Rectal smooth muscle tissue (tissue), 1 donor: ENCODE measurements around the gene DNAH17.

Source experiments
- H3K27ac ChIP-seq: one replicate; pipeline ENCODE4 v1.7.0; 2013; ENCODE audit warnings: low read depth, low read length, inconsistent platforms
- H3K27me3 ChIP-seq: one replicate; pipeline ENCODE4 v1.7.0; 2013; ENCODE audit warnings: low read length; ENCODE audit not compliant: control insufficient read depth, insufficient read depth
- H3K36me3 ChIP-seq: one replicate; pipeline ENCODE4 v1.7.0; 2013; ENCODE audit warnings: low read length; ENCODE audit not compliant: control insufficient read depth, insufficient read depth
- H3K4me1 ChIP-seq: one replicate; pipeline ENCODE4 v1.7.0; 2013; ENCODE audit warnings: low read length; ENCODE audit not compliant: control insufficient read depth, insufficient read depth
- H3K4me3 ChIP-seq: one replicate; pipeline ENCODE4 v1.7.0; 2013; ENCODE audit warnings: low read length
- H3K9ac ChIP-seq: one replicate; pipeline ENCODE4 v1.7.0; 2013; ENCODE audit warnings: low read length

Gene DNAH17

GRCh38 chr17:78563189-78564145 lies 13.7 kb downstream of the DNAH17 start:
- Histone ChIP-seq H3K9ac (no peak overlapping the region), H3K27ac (no peak overlapping the region), H3K4me3 (no peak overlapping the region), H3K36me3 (no peaks in the 10 kb centered on the region), H3K27me3 (no peaks in the 10 kb centered on the region), H3K4me1 (no peaks in the 10 kb centered on the region)

GRCh38 chr17:78562734-78563133 lies 14.5 kb downstream of the DNAH17 start:
- no peak overlapping the region for H3K9ac ChIP-seq
- H3K4me3 ChIP-seq, result no peak overlapping the region
- no peak overlapping the region for H3K27ac ChIP-seq
- H3K36me3 ChIP-seq, result no peaks in the 10 kb centered on the region
- H3K4me1 ChIP-seq, result no peaks in the 10 kb centered on the region
- H3K27me3 ChIP-seq, result no peaks in the 10 kb centered on the region

GRCh38 chr17:78561166-78561565 lies 16.0 kb downstream of the DNAH17 start:
- H3K27ac ChIP-seq, result no peak overlapping the region
- no peak overlapping the region for H3K4me3 ChIP-seq
- no peak overlapping the region for H3K9ac ChIP-seq
- no peaks in the 10 kb centered on the region for H3K36me3 ChIP-seq
- H3K4me1 ChIP-seq, result no peaks in the 10 kb centered on the region
- H3K27me3 ChIP-seq, result no peaks in the 10 kb centered on the region

- Histone ChIP-seq H3K4me1 (no peaks in the 10 kb centered on the region), H3K9ac (no peak overlapping the region), H3K4me3 (no peak overlapping the region), H3K27me3 (no peaks in the 10 kb centered on the region), H3K36me3 (no peaks in the 10 kb centered on the region), H3K27ac (no peak overlapping the region)
These were observed 16.5 kb downstream of the DNAH17 start for GRCh38 chr17:78560731-78561130.

GRCh38 chr17:78559749-78560368 lies 17.3 kb downstream of the DNAH17 start:
- Histone ChIP-seq H3K9ac (no peak overlapping the region), H3K27me3 (no peaks in the 10 kb centered on the region), H3K36me3 (no peaks in the 10 kb centered on the region), H3K4me1 (no peaks in the 10 kb centered on the region), H3K27ac (no peak overlapping the region), H3K4me3 (no peak overlapping the region)

GRCh38 chr17:78558989-78559388 lies 18.2 kb downstream of the DNAH17 start:
- Histone ChIP-seq H3K4me1 (no peaks in the 10 kb centered on the region), H3K4me3 (no peak overlapping the region), H3K27ac (no peak overlapping the region), H3K9ac (no peak overlapping the region), H3K27me3 (no peaks in the 10 kb centered on the region), H3K36me3 (no peaks in the 10 kb centered on the region)

GRCh38 chr17:78558181-78558850 lies 18.9 kb downstream of the DNAH17 start:
- H3K27ac ChIP-seq, result no peak overlapping the region
- H3K4me1 ChIP-seq, result no peaks in the 10 kb centered on the region
- H3K9ac ChIP-seq, result no peak overlapping the region

GRCh38 chr17:78557598-78558039 lies 19.6 kb downstream of the DNAH17 start:
- Histone ChIP-seq H3K9ac (no peak overlapping the region), H3K36me3 (no peaks in the 10 kb centered on the region), H3K4me1 (no peaks in the 10 kb centered on the region), H3K27ac (no peak overlapping the region), H3K27me3 (no peaks in the 10 kb centered on the region), H3K4me3 (no peak overlapping the region)

More at GRCh38 chr17:78558181-78558850, 18.9 kb downstream of the DNAH17 start:
- Histone ChIP-seq H3K4me3 (no peak overlapping the region), H3K27me3 (no peaks in the 10 kb centered on the region), H3K36me3 (no peaks in the 10 kb centered on the region)

- H3K27me3 ChIP-seq, result no peaks in the 10 kb centered on the region
- H3K4me1 ChIP-seq, result no peaks in the 10 kb centered on the region
- H3K27ac ChIP-seq, result no peak overlapping the region
These were observed 20.4 kb downstream of the DNAH17 start for GRCh38 chr17:78556812-78557211.

GRCh38 chr17:78555746-78556401 lies 21.3 kb downstream of the DNAH17 start:
- H3K4me3 ChIP-seq, result no peak overlapping the region
- H3K4me1 ChIP-seq, result no peaks in the 10 kb centered on the region
- no peak overlapping the region for H3K9ac ChIP-seq
- no peak overlapping the region for H3K27ac ChIP-seq
- no peaks in the 10 kb centered on the region for H3K36me3 ChIP-seq
- H3K27me3 ChIP-seq, result no peaks in the 10 kb centered on the region

More at GRCh38 chr17:78556812-78557211, 20.4 kb downstream of the DNAH17 start:
- Histone ChIP-seq H3K9ac (no peak overlapping the region), H3K36me3 (no peaks in the 10 kb centered on the region), H3K4me3 (no peak overlapping the region)

- Histone ChIP-seq H3K4me3 (no peak overlapping the region), H3K4me1 (no peaks in the 10 kb centered on the region), H3K27me3 (no peaks in the 10 kb centered on the region), H3K9ac (no peak overlapping the region), H3K36me3 (no peaks in the 10 kb centered on the region), H3K27ac (no peak overlapping the region)
These were observed 26.7 kb downstream of the DNAH17 start for GRCh38 chr17:78550464-78550863.

- Histone ChIP-seq H3K4me1 (no peaks in the 10 kb centered on the region), H3K27ac (no peak overlapping the region), H3K4me3 (no peak overlapping the region), H3K9ac (no peak overlapping the region), H3K36me3 (no peaks in the 10 kb centered on the region), H3K27me3 (no peaks in the 10 kb centered on the region)
These were observed 28.5 kb downstream of the DNAH17 start for GRCh38 chr17:78548725-78549124.
